NB4 (cell line): ENCODE measurements around the gene IRAG1.

Source experiments
- CTCF ChIP-seq: IDR thresholded peaks from one replicate; pipeline ENCODE4 v1.5.1; 2012; ENCODE audit warnings: low read depth, low read length
- MAX ChIP-seq: IDR thresholded peaks from 2 replicates; pipeline ENCODE4 v1.6.1; 2011; ENCODE audit warnings: low read depth, low read length
- POLR2A ChIP-seq: IDR thresholded peaks from 2 replicates; pipeline ENCODE4 v1.6.1; 2011; ENCODE audit warnings: mild to moderate bottlenecking; ENCODE audit not compliant: insufficient read length; ENCODE audit errors: extremely low read depth

GRCh38 chr11:10653946-10654810 lies 39.4 kb downstream of the IRAG1 start:
- peak; percentile 61 for TF ChIP-seq CTCF
- no peak for TF ChIP-seq POLR2A
- TF ChIP-seq MAX = no peak
